Measurements from ENCODE around the gene SIGLEC8.
A peak's percentile ranks its signal among the peaks of the same experiment; 100 is the strongest.
"Not testable (repeated sequence)": the region's sequence is repeated elsewhere in the genome, so short reads cannot be mapped to it uniquely, and the experiment has no call there.

Gene SIGLEC8

DNA sequence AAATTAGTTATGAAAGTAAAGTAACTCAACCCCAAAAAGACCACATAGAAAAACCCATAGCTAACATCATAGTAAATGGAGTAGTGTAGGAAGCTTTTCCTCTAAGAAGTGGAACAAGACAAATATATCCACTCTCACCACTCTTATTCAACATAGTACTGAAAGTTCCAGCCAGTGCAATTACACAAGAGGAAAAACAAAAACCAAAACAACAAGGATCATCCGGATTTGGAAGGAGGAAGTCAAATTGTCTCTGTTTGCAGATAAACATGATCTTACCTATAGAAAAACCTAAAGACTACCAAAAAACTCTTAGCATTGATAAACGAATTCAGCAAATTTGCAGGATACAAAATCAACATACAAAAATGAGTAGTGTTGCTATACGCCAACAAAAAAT is 8.5 kb upstream of the SIGLEC8 start:
- no peak overlapping the region for H3K4me3 ChIP-seq (ENCODE audit: insufficient read length, low read depth)
- H3K9ac ChIP-seq (ENCODE audit: insufficient read length, low read depth): no peak overlapping the region
- no peaks in the 10 kb centered on the region for H3K36me3 ChIP-seq (ENCODE audit: insufficient read depth, insufficient read length, low read length)
- no peaks in the 10 kb centered on the region for H3K9me3 ChIP-seq (ENCODE audit: insufficient read depth, low read length)
- TF ChIP-seq SUZ12 (IDR thresholded peaks at IDR 0.05; ENCODE audit: extremely low read depth, insufficient read depth, insufficient read length) (no peak), YY1 (IDR thresholded peaks at IDR 0.05; ENCODE audit: insufficient read depth, insufficient read length) (no peak), ZNF274 (IDR thresholded peaks at IDR 0.05; ENCODE audit: low read depth, low read length) (no peak)
- no peak for DNase-seq (ENCODE audit: low read depth, low spot score)
- H3K4me1 ChIP-seq (ENCODE audit: insufficient read depth, insufficient read length): no peaks in the 10 kb centered on the region
- H3K27me3 ChIP-seq (ENCODE audit: insufficient read depth, insufficient read length): peaks cover 28% of the 10 kb centered on the region

DNA sequence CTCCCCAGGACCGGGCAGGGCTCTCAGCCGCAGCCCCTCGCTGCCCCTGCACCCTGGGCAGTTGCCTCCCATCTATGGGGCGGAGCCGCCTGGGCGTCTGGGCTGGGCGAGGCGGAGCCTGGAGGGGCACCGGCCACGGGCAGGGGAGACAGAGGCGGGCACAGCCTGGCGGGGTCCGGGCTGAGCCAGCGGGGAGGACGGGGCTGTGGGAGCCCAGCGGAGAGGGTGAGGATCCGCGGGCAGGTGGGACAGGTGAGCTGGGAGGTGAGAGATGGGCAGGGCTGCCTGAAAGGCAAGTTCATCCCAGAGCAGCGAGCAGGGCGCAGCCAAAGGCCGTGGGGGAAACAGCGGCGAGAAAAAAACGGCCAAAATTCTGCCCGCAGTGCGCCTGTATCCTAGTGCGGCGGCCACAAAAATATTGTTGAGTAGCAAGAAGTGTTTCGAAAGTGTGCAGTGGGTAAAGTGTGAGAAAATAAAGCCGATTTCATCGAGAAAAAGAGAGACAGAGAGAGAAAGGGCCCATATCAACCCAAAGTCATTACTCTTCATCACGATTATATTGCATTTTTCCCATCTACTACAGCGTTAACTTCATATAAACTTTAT is 5.8 kb upstream of the SIGLEC8 start:
- DNase-seq (ENCODE audit: low read depth, low spot score); H3K4me1 ChIP-seq (ENCODE audit: insufficient read depth, insufficient read length); H3K9ac ChIP-seq (ENCODE audit: insufficient read length, low read depth); H3K36me3 ChIP-seq (ENCODE audit: insufficient read depth, insufficient read length, low read length); H3K4me3 ChIP-seq (ENCODE audit: insufficient read length, low read depth); H3K9me3 ChIP-seq (ENCODE audit: insufficient read depth, low read length): not testable (repeated sequence)
- H3K27me3 ChIP-seq (ENCODE audit: insufficient read depth, insufficient read length): peaks cover 28% of the 10 kb centered on the region

DNA sequence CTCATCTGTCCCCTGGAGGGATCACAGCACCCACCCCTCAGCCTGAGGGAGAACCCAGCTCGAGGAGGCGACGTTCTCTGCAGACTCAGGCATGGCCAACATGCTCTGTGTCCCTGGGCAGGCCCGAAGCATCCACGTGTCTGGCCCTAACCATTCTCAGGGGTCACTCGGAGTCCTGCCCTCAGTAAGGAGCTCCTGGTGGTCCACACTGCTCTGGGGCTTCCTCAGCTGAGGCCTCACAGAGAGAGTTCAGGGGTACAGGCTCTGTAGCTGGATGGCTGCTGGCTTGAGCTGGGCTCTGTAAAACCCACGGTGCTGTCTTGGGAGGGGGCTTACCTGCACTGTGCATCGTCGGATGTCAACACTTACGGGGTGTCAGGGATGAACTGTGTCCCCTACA is 4.4 kb upstream of the SIGLEC8 start:
- H3K36me3 ChIP-seq (ENCODE audit: insufficient read depth, insufficient read length, low read length): no peaks in the 10 kb centered on the region
- no peak overlapping the region for H3K4me3 ChIP-seq (ENCODE audit: insufficient read length, low read depth)
- H3K9me3 ChIP-seq (ENCODE audit: insufficient read depth, low read length): no peaks in the 10 kb centered on the region
- H3K4me1 ChIP-seq (ENCODE audit: insufficient read depth, insufficient read length): no peaks in the 10 kb centered on the region
- H3K27me3 ChIP-seq (ENCODE audit: insufficient read depth, insufficient read length): peaks cover 23% of the 10 kb centered on the region
- TF ChIP-seq YY1 (IDR thresholded peaks at IDR 0.05; ENCODE audit: insufficient read depth, insufficient read length) (no peak), SUZ12 (IDR thresholded peaks at IDR 0.05; ENCODE audit: extremely low read depth, insufficient read depth, insufficient read length) (no peak), ZNF274 (IDR thresholded peaks at IDR 0.05; ENCODE audit: low read depth, low read length) (no peak)
- no peak overlapping the region for H3K9ac ChIP-seq (ENCODE audit: insufficient read length, low read depth)
- DNase-seq (ENCODE audit: low read depth, low spot score): no peak

DNA sequence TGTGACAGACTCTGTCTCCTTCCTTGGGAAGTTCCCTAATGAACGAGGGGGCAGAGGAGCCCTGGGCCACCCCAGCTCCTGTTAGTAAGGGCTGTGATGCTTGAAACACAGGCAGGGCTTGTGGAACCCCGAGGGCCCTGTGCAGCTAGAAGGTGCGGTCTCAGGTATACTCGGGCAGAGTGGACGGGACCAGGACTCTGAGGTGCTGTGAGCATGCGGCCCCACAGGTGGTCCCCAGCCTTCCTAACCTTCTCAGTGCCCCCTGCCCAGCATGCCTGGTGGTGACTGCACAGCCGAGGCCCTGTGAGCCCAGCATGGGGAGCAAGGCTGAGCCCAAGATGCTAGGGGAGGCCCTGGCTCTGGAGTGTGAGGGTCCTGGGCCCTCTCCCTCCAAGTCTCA is 4.0 kb upstream of the SIGLEC8 start:
- Histone ChIP-seq H3K27me3 (ENCODE audit: insufficient read depth, insufficient read length) (peaks cover 23% of the 10 kb centered on the region), H3K9me3 (ENCODE audit: insufficient read depth, low read length) (no peaks in the 10 kb centered on the region), H3K36me3 (ENCODE audit: insufficient read depth, insufficient read length, low read length) (no peaks in the 10 kb centered on the region), H3K9ac (ENCODE audit: insufficient read length, low read depth) (no peak overlapping the region), H3K4me1 (ENCODE audit: insufficient read depth, insufficient read length) (no peaks in the 10 kb centered on the region), H3K4me3 (ENCODE audit: insufficient read length, low read depth) (no peak overlapping the region)
- DNase-seq (ENCODE audit: low read depth, low spot score): no peak
- no peak for TF ChIP-seq ZNF274 (IDR thresholded peaks at IDR 0.05; ENCODE audit: low read depth, low read length)
- TF ChIP-seq YY1 (IDR thresholded peaks at IDR 0.05; ENCODE audit: insufficient read depth, insufficient read length): no peak
- TF ChIP-seq SUZ12 (IDR thresholded peaks at IDR 0.05; ENCODE audit: extremely low read depth, insufficient read depth, insufficient read length): no peak

DNA sequence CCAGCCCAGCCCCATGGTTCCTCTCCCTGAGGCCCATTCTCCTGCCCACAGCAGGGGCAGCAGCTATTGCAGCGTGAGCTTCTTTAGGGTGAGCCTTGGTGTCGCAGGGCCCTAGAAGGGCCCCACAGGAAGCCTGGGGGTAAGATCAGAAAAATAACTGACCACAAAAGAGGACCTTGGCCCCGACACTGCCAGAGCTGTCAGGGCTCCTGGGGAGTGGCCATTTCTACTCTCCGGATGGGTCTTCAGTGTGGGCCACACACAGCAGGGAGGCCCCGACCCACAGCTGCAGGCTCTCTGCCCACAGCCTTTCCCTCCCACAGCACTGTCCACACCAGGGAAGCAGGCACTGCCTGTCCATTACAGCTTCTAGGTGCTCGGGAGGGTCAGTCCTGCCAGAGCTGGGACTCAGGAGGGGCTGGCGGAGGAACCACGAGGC is 3.5 kb upstream of the SIGLEC8 start:
- Histone ChIP-seq H3K9me3 (ENCODE audit: insufficient read depth, low read length) (no peaks in the 10 kb centered on the region), H3K9ac (ENCODE audit: insufficient read length, low read depth) (no peak overlapping the region), H3K27me3 (ENCODE audit: insufficient read depth, insufficient read length) (peaks cover 20% of the 10 kb centered on the region), H3K4me3 (ENCODE audit: insufficient read length, low read depth) (no peak overlapping the region), H3K36me3 (ENCODE audit: insufficient read depth, insufficient read length, low read length) (no peaks in the 10 kb centered on the region), H3K4me1 (ENCODE audit: insufficient read depth, insufficient read length) (no peaks in the 10 kb centered on the region)
- no peak for DNase-seq (ENCODE audit: low read depth, low spot score)
- TF ChIP-seq YY1 (IDR thresholded peaks at IDR 0.05; ENCODE audit: insufficient read depth, insufficient read length): no peak
- no peak for TF ChIP-seq SUZ12 (IDR thresholded peaks at IDR 0.05; ENCODE audit: extremely low read depth, insufficient read depth, insufficient read length)
- no peak for TF ChIP-seq ZNF274 (IDR thresholded peaks at IDR 0.05; ENCODE audit: low read depth, low read length)

DNA sequence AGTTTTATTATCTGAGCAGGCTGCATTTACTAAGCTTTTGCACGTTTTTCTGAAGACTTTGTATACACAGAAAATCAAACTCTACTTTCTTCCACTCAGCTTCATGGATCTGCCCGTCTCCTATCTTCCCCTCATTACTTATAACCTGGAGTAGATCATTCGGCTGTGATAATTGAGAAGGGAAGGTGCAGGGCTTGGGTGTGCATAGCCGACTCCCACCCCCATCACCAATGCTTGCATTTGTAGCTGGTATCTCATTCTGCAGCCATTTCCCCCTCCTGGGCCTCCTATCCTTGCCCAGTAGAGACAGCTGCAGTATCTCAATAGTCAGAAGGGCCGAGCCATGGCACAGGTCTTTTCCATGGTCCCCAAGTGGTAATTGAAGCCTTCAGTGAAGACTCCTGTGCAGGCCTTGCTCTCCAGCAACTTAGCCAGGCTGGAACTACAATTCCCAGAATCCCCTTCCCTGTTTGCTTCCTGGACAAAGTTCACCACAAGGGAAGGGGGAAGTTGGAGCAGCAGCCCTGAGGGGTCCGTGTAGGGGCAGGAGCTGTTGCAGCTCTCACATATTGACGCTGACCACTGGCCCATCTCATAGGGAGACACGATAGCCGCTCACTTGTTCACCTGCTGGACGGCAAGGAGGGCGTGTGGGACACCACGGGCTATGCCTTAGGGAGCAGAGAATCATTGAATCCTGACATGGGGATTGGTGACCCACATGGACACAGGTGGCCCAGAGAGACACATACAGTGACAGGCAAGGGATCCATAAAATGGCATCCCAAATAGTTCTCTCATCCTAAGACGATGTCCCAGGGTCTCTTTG is 2.1 kb upstream of the SIGLEC8 start:
- H3K27me3 ChIP-seq (ENCODE audit: insufficient read depth, insufficient read length): peaks cover 10% of the 10 kb centered on the region
- H3K9ac ChIP-seq (ENCODE audit: insufficient read length, low read depth): peak overlapping the region; percentile 61
- H3K4me1 ChIP-seq (ENCODE audit: insufficient read depth, insufficient read length): no peaks in the 10 kb centered on the region
- H3K4me3 ChIP-seq (ENCODE audit: insufficient read length, low read depth): peak overlapping the region; percentile 47
- DNase-seq (ENCODE audit: low read depth, low spot score): peak; percentile 9
- H3K9me3 ChIP-seq (ENCODE audit: insufficient read depth, low read length): no peaks in the 10 kb centered on the region
- no peaks in the 10 kb centered on the region for H3K36me3 ChIP-seq (ENCODE audit: insufficient read depth, insufficient read length, low read length)
- TF ChIP-seq YY1 (IDR thresholded peaks at IDR 0.05; ENCODE audit: insufficient read depth, insufficient read length) (no peak), ZNF274 (IDR thresholded peaks at IDR 0.05; ENCODE audit: low read depth, low read length) (no peak), SUZ12 (IDR thresholded peaks at IDR 0.05; ENCODE audit: extremely low read depth, insufficient read depth, insufficient read length) (no peak)

DNA sequence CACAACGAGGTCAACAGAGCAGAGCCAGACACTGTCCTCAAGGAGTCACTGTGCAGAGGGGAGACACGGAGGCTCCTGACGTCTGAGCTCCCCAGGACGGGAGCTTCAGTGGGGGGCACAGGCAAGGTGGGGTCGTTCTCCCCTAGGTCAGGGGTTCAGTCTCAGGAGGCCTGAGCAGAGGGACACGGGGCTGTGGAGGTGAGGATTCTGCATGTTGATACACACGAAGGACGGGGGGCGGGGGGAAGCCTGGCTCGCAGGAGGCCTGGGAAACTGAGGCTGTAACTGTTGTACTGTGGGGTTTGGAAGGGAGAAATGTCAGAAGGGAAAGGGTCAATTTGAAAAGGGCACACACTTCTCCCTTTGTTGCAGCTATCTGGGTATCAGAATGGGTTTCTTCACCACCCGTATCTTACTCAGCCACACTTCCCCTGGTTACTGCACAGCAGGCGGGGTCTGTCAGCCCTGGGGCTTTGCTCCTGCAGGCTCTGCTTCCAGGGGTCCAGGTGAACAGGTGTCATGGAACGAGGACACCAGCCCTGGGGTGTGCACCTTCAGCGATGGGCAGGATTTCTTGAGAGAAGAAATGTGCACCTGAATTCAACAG is 748 bp upstream of the SIGLEC8 start:
- Histone ChIP-seq H3K9ac (ENCODE audit: insufficient read length, low read depth) (no peak overlapping the region), H3K4me3 (ENCODE audit: insufficient read length, low read depth) (no peak overlapping the region), H3K27me3 (ENCODE audit: insufficient read depth, insufficient read length) (no peaks in the 10 kb centered on the region), H3K9me3 (ENCODE audit: insufficient read depth, low read length) (no peaks in the 10 kb centered on the region), H3K4me1 (ENCODE audit: insufficient read depth, insufficient read length) (no peaks in the 10 kb centered on the region), H3K36me3 (ENCODE audit: insufficient read depth, insufficient read length, low read length) (no peaks in the 10 kb centered on the region)
- no peak for DNase-seq (ENCODE audit: low read depth, low spot score)
- no peak for TF ChIP-seq YY1 (IDR thresholded peaks at IDR 0.05; ENCODE audit: insufficient read depth, insufficient read length)
- no peak for TF ChIP-seq SUZ12 (IDR thresholded peaks at IDR 0.05; ENCODE audit: extremely low read depth, insufficient read depth, insufficient read length)
- no peak for TF ChIP-seq ZNF274 (IDR thresholded peaks at IDR 0.05; ENCODE audit: low read depth, low read length)

Data from NT2/D1 (cell line).